Thymus (tissue), 11 donors: ENCODE measurements around the gene SLC2A11. TPM values are rescaled to one million over a fixed set of nuclear protein-coding genes. Genes with fewer than 3 reads are reported as not detected.

Source experiments
- DNase-seq, 9 donors: peaks; one replicate each; pipeline ENCODE4 v3.0.0-alpha.2; 2013; ENCODE audit warnings: low spot score in 9 of 9, low read depth in 6 of 9, missing footprints in 1 of 9
- H3K27ac ChIP-seq, 2 donors: one replicate each; pipeline ENCODE4 v1.5.1; 2013; ENCODE audit warnings: control low read depth in 1 of 2, low read depth in 1 of 2, low read length in 1 of 2, mild to moderate bottlenecking in 1 of 2, moderate library complexity in 1 of 2
- H3K27me3 ChIP-seq, 2 donors: one replicate each; pipeline ENCODE4 v1.5.1; 2013; ENCODE audit warnings: low read length in 1 of 2; ENCODE audit not compliant: control insufficient read depth in 2 of 2, insufficient read depth in 1 of 2
- H3K36me3 ChIP-seq, 2 donors: one replicate each; pipeline ENCODE4 v1.5.1; 2013; ENCODE audit warnings: low read length in 1 of 2, mild to moderate bottlenecking in 1 of 2, moderate library complexity in 1 of 2; ENCODE audit not compliant: control insufficient read depth in 2 of 2, insufficient read depth in 2 of 2
- H3K4me1 ChIP-seq, 2 donors: one replicate each; pipeline ENCODE4 v1.5.1; 2013; ENCODE audit warnings: low read length in 2 of 2; ENCODE audit not compliant: control insufficient read depth in 2 of 2, insufficient read depth in 2 of 2
- H3K4me3 ChIP-seq, 2 donors: one replicate each; pipeline ENCODE4 v1.5.1; 2013; ENCODE audit warnings: low read length in 2 of 2, control low read depth in 1 of 2, mild to moderate bottlenecking in 1 of 2
- H3K9me3 ChIP-seq, 2 donors: one replicate each; pipeline ENCODE4 v1.5.1; 2013; ENCODE audit warnings: low read length in 1 of 2, mild to moderate bottlenecking in 1 of 2; ENCODE audit not compliant: control insufficient read depth in 2 of 2, insufficient read depth in 1 of 2
- WGBS: extraction: QIAGEN DNeasy Blood & Tissue Kit; methylation state at CpG from one replicate; pipeline ENCODE4 v1.1.7; 2013; 5-methylcytosine and 5-hydroxymethylcytosine counted together
- polyA plus RNA-seq: library from polyadenylated mRNA; stranded (reverse); fragments of 200-250 nt; gene quantifications from one replicate; pipeline ENCODE4 v1.2.3, GENCODE V29; 2013
- total RNA-seq: library from RNA; stranded (reverse); fragments of 120-200 nt; gene quantifications from one replicate; pipeline ENCODE4 v1.2.4, GENCODE V29; 2013
- donor health status: healthy.

The SLC2A11 gene
- total and polyA plus RNA-seq, 2 donors, result 4.3 to 8.8 TPM

GRCh38 chr22:23823331-23823791 is 34.3 kb upstream of the SLC2A11 start:
- Histone ChIP-seq H3K27me3 (no peaks in the 10 kb centered on the region), H3K27ac (no peak overlapping the region), H3K4me3 (no peak overlapping the region), H3K36me3 (peaks cover 84 to 93% of the 10 kb centered on the region in 2 donors), H3K9me3 (no peaks in the 10 kb centered on the region), H3K4me1 (peaks cover 0 to 2% of the 10 kb centered on the region in 2 donors)
- DNase-seq, result no peak
- WGBS, result 97% methylated on average over 14 of the region's 14 CpGs

DNA sequence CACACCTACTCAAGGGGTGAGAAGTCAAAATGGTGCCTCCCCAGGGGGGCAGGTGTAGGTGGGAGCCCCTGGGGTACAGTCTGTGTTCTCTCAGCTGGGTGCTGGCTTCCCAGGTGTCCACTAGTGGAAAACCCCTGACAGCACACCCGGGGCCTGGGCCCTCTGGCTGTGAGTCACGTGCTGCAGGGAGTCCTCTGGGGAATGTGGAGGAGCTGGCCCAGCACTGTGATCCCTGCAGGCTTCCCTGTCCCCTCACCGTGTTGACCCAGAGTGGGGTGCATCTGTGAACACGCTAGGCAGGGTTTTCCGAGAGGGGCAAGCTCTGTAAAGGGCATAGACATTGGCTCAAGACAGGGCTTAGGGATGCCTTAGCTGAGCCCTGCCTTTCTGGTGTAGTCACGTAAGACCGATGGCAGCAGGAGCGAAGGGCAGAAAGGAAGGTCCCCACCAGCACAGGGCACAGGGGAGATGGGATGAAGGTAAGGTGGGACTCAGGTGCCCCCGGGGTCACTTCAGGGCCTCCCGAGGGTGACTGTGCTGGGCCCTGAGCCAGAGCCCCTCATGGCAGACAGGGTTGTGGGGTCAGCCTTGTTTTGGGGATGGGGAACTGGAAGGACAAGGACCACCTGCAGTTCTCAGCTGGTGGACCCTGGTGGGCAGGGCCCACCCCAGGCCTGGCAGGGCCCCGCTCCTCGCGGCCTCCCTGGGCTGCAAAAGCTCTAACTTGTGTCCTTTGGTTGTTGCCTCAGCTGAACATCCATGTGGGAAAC is 33.0 kb upstream of the SLC2A11 start:
- H3K9me3 ChIP-seq, result no peaks in the 10 kb centered on the region
- WGBS, result 97% methylated on average over 13 of the region's 13 CpGs
- H3K27me3 ChIP-seq, result no peaks in the 10 kb centered on the region
- no peak overlapping the region for H3K4me3 ChIP-seq
- peaks cover 0 to 2% of the 10 kb centered on the region in 2 donors for H3K4me1 ChIP-seq
- H3K36me3 ChIP-seq, result peaks cover 83 to 95% of the 10 kb centered on the region in 2 donors
- no peak overlapping the region for H3K27ac ChIP-seq
- no peak for DNase-seq

- peaks cover 0 to 2% of the 10 kb centered on the region in 2 donors for H3K4me1 ChIP-seq
- H3K9me3 ChIP-seq, result no peaks in the 10 kb centered on the region
- no peak overlapping the region for H3K27ac ChIP-seq
- peaks cover 86 to 88% of the 10 kb centered on the region in 2 donors for H3K36me3 ChIP-seq
- DNase-seq, result no peak
- 96% methylated on average over 12 of the region's 12 CpGs for WGBS
- no peak overlapping the region for H3K4me3 ChIP-seq
- H3K27me3 ChIP-seq, result no peaks in the 10 kb centered on the region
These were observed 32.3 kb upstream of the SLC2A11 start for GRCh38 chr22:23825246-23825905.

- H3K27me3 ChIP-seq, result no peaks in the 10 kb centered on the region
- H3K27ac ChIP-seq, result no peak overlapping the region
- no peak for DNase-seq
- no peak overlapping the region for H3K4me3 ChIP-seq
- peaks cover 85 to 88% of the 10 kb centered on the region in 2 donors for H3K36me3 ChIP-seq
- whole genome bisulfite sequencing, result 97% methylated on average over 15 of the region's 15 CpGs
- H3K9me3 ChIP-seq, result no peaks in the 10 kb centered on the region
- H3K4me1 ChIP-seq, result peaks cover 0 to 2% of the 10 kb centered on the region in 2 donors
These were observed 30.9 kb upstream of the SLC2A11 start for GRCh38 chr22:23826510-23827350.

DNA sequence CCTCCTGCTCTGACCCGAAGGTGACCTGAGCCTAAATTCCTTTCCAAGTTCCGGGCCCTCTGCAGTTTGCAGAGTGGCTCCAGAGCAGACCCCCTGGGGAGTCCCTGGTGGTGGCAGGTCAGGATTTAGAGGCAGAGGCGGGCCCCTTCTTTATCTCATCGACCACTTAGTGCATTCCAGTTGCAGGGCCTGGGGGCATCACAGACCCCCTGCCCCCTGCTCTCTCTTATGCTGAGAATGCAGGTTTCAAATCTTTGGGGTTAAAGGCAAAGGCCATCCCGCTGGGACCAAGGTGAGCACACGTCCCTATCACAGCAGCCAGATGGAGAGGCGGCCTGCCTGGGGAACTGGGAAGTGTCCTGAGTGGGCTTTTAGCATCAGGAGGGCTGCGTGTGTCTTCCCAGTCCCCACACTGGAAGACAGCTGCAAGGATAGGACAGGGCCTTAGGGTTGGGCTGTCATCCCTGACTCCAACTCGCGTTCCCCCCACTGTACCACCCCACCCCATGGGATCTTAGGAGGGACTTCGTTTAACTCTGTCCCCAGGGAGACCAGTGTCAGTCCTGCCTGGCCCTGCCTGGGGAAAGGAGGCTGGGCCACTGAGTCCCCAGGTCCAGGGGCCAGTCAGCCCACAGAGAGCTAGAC is 30.2 kb upstream of the SLC2A11 start:
- Histone ChIP-seq H3K27ac (no peak overlapping the region), H3K4me3 (no peak overlapping the region), H3K4me1 (peaks cover 0 to 2% of the 10 kb centered on the region in 2 donors), H3K36me3 (peaks cover 85 to 88% of the 10 kb centered on the region in 2 donors), H3K9me3 (no peaks in the 10 kb centered on the region), H3K27me3 (no peaks in the 10 kb centered on the region)
- WGBS, result 97% methylated on average over 11 of the region's 11 CpGs
- no peak for DNase-seq

- Histone ChIP-seq H3K4me1 (peaks cover 0 to 2% of the 10 kb centered on the region in 2 donors), H3K4me3 (no peak overlapping the region), H3K36me3 (peaks cover 86 to 89% of the 10 kb centered on the region in 2 donors), H3K9me3 (no peaks in the 10 kb centered on the region), H3K27ac (no peak overlapping the region), H3K27me3 (no peaks in the 10 kb centered on the region)
- DNase-seq, result no peak
- WGBS, result 98% methylated on average over 10 of the region's 10 CpGs
These were observed 28.6 kb upstream of the SLC2A11 start for GRCh38 chr22:23828800-23829680.

DNA sequence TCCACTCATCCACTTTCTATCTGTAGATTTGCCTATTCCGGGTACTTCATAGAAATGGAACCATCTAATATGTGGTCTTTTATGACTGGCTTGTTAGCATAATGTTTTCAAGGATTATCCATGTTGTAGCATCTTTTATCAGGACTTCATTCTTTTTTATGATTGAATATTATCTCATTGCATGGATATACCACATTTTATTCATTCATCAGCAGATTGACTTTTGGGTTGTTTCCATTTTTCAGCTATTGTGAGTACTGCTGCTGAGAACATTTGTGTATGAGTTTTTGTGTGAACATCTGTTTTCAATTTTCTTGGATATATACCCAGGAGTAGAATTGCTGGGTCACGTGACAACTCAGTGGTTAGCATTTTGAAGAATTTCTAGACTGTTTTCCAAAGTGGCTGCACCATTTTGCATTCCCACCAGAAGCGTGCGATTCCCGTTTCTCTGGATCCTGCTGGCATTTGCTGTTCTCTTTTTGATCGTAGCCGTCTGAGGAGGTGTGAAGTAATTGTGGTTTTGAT is 27.8 kb upstream of the SLC2A11 start:
- Histone ChIP-seq H3K4me3 (no peak overlapping the region), H3K27me3 (no peaks in the 10 kb centered on the region), H3K27ac (no peak overlapping the region), H3K9me3 (no peaks in the 10 kb centered on the region), H3K4me1 (peaks cover 0 to 2% of the 10 kb centered on the region in 2 donors), H3K36me3 (peaks cover 86 to 88% of the 10 kb centered on the region in 2 donors)
- 96% methylated on average over 7 of the region's 7 CpGs for WGBS
- DNase-seq, result no peak

GRCh38 chr22:23831261-23831660 is 26.4 kb upstream of the SLC2A11 start:
- peaks cover 86 to 88% of the 10 kb centered on the region in 2 donors for H3K36me3 ChIP-seq
- no peaks in the 10 kb centered on the region for H3K4me1 ChIP-seq
- no peak for DNase-seq
- no peaks in the 10 kb centered on the region for H3K9me3 ChIP-seq
- no peak overlapping the region for H3K27ac ChIP-seq
- 97% methylated on average over 8 of the region's 8 CpGs for WGBS
- no peak overlapping the region for H3K4me3 ChIP-seq
- H3K27me3 ChIP-seq, result no peaks in the 10 kb centered on the region
